ENCODE results near the gene TMCO6. TPM values are rescaled to one million over a fixed set of nuclear protein-coding genes. Genes with fewer than 3 reads are reported as not detected.

Gene TMCO6
- total and polyA plus RNA-seq, 9 of the 15 experiments (the other 6 are each of a cell fraction or from before 2014, with no cell fraction given), result 3.4 to 46.4 (median 16.7) TPM

DNA sequence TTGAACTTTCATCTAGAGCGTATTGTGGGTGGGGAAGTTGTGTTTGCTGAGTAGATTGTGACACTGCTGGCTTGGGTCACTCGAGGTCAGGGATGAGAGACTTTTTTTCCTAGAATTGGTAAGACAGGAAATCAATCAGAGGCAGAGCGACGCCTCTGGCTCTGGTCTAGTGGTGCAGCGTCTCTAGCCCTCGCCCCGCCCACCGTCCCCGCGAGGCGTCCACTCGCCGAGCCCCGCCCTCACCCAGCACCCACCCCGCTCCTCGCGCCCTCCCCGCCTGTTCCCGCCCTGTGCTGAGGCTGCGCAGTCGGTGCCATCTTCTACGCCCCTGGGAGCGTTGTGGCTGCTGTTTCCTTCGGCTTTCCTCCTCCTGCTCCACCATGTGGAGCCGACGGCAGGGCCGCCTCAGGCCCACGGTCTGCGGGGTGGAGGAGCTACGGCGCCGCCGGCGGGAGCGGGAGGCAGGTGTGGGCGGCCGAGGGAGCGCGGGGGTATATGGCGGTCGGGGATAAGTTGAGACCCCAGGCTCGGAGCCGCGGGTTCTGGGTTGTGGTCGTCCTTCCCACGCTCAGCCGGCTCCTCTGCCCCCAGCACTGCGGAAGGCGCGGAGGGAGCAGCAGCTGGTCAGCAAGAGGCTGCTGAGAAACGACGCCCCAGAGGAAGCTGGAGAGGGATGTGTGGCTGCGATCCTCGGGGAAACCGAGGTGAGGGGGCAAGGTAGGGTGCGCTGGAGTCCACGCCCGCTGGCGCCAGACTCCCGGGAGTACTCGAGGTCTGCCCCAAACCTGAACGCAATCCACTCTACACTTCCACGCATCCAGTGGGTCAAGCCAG is at the start of gene TMCO6 (continued):
- TF ChIP-seq ZNF507 (tag; conservative IDR thresholded peaks at IDR 0.05) (no peak), CAMTA2 (CRISPR knock-in tag; conservative IDR thresholded peaks at IDR 0.05) (no peak), ZSCAN29 (IDR thresholded peaks at IDR 0.05) (no peak), GTF3C2 (IDR thresholded peaks at IDR 0.05; ENCODE audit: borderline replicate concordance, extremely low read depth, insufficient read length) (no peak), TGIF2 (CRISPR knock-in tag; IDR thresholded peaks at IDR 0.05) (no peak), ARID1B (IDR thresholded peaks at IDR 0.05) (peak; percentile 61), CEBPB (tag; IDR thresholded peaks at IDR 0.05) (peak; percentile 96), XRCC3 (IDR thresholded peaks at IDR 0.05) (no peak), ZC3H4 (CRISPR knock-in tag; IDR thresholded peaks at IDR 0.05; ENCODE audit: borderline replicate concordance) (no peak), HNRNPK (IDR thresholded peaks at IDR 0.05; ENCODE audit: low read depth, low read length, poor library complexity, severe bottlenecking) (no peak), GTF2E2 (tag; IDR thresholded peaks at IDR 0.05) (no peak), ZNF717 (CRISPR knock-in tag; IDR thresholded peaks at IDR 0.05) (no peak)
- TF ChIP-seq, protein P1, sequence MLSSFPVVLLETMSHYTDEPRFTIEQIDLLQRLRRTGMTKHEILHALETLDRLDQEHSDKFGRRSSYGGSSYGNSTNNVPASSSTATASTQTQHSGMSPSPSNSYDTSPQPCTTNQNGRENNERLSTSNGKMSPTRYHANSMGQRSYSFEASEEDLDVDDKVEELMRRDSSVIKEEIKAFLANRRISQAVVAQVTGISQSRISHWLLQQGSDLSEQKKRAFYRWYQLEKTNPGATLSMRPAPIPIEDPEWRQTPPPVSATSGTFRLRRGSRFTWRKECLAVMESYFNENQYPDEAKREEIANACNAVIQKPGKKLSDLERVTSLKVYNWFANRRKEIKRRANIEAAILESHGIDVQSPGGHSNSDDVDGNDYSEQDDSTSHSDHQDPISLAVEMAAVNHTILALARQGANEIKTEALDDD (IDR thresholded peaks at IDR 0.05), result no peak
- TF ChIP-seq, protein P2, sequence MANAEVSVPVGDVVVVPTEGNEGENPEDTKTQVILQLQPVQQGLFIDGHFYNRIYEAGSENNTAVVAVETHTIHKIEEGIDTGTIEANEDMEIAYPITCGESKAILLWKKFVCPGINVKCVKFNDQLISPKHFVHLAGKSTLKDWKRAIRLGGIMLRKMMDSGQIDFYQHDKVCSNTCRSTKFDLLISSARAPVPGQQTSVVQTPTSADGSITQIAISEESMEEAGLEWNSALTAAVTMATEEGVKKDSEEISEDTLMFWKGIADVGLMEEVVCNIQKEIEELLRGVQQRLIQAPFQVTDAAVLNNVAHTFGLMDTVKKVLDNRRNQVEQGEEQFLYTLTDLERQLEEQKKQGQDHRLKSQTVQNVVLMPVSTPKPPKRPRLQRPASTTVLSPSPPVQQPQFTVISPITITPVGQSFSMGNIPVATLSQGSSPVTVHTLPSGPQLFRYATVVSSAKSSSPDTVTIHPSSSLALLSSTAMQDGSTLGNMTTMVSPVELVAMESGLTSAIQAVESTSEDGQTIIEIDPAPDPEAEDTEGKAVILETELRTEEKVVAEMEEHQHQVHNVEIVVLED (CRISPR knock-in tag; IDR thresholded peaks at IDR 0.05), result no peak

Measured in K562 (cell line).